Neural cell (in vitro differentiated cells): Measurements from ENCODE around the gene GMIP. TPM values are rescaled to one million over a fixed set of nuclear protein-coding genes. Genes with fewer than 3 reads are reported as not detected.

Source experiments
- H2AFZ ChIP-seq: fragments of 200-600, 300-800 bp; sonication (generic), shearing (Covaris generic); 2 replicates; pipeline ENCODE4 v1.6.0; 2014; ENCODE audit warnings: low read depth, mild to moderate bottlenecking, antibody characterized with exemption, low read length, moderate library complexity
- H3F3A ChIP-seq: fragments of 200-600 bp; shearing (Covaris generic); 2 replicates; pipeline ENCODE4 v1.6.1; 2016; ENCODE audit warnings: mild to moderate bottlenecking, moderate library complexity, mixed read lengths, antibody characterized with exemption, low read length; ENCODE audit not compliant: insufficient read depth, poor library complexity, severe bottlenecking
- H3K27ac ChIP-seq: fragments of 200-600, 300-800 bp; sonication (generic), shearing (Covaris generic); 2 replicates; pipeline ENCODE4 v1.5.1; 2014; ENCODE audit warnings: mild to moderate bottlenecking, low read length, moderate library complexity
- H3K27me3 ChIP-seq: fragments of 300-800, 200-600 bp; sonication (generic), shearing (Covaris generic); 2 replicates; pipeline ENCODE4 v1.6.0; 2014; ENCODE audit warnings: mild to moderate bottlenecking, low read depth, low read length, moderate library complexity; ENCODE audit not compliant: insufficient read depth
- H3K36me3 ChIP-seq: fragments of 300-800, 200-600 bp; sonication (generic), shearing (Covaris generic); 2 replicates; pipeline ENCODE4 v1.5.1; 2014; ENCODE audit warnings: mild to moderate bottlenecking, antibody characterized with exemption, low read length, moderate library complexity; ENCODE audit not compliant: insufficient read depth
- H3K4me2 ChIP-seq: fragments of 300-800, 200-600 bp; sonication (generic), shearing (Covaris generic); 2 replicates; pipeline ENCODE4 v1.6.0; 2014; ENCODE audit warnings: mild to moderate bottlenecking, low read length
- H3K4me3 ChIP-seq: fragments of 300-800, 200-600 bp; sonication (generic), shearing (Covaris generic); 2 replicates; pipeline ENCODE4 v1.5.1; 2014; ENCODE audit warnings: mild to moderate bottlenecking, low read length, moderate library complexity
- H3K79me2 ChIP-seq: fragments of 200-600 bp; shearing (Covaris generic); replicated peaks from 2 replicates; pipeline ENCODE4 v1.6.0; 2014; ENCODE audit warnings: mild to moderate bottlenecking, low read length, moderate library complexity; ENCODE audit not compliant: insufficient read depth
- H3K9ac ChIP-seq: fragments of 300-800, 200-600 bp; sonication (generic), shearing (Covaris generic); 2 replicates; pipeline ENCODE4 v1.6.1; 2016; ENCODE audit warnings: mild to moderate bottlenecking, low read length, mixed read lengths
- H3K9me2 ChIP-seq: fragments of 200-600 bp; shearing (Covaris generic); 2 replicates; pipeline ENCODE4 v1.6.1; 2016; ENCODE audit warnings: mild to moderate bottlenecking, low read length, mixed read lengths; ENCODE audit not compliant: insufficient read depth
- H3K9me3 ChIP-seq: fragments of 200-600, 300-800 bp; sonication (generic), shearing (Covaris generic); 2 replicates; pipeline ENCODE4 v1.6.1; 2016; ENCODE audit warnings: mild to moderate bottlenecking, mixed run types, low read length, moderate library complexity, mixed read lengths
- H4K20me1 ChIP-seq: fragments of 200-600 bp; shearing (Covaris generic); 2 replicates; pipeline ENCODE4 v1.6.1; 2016; ENCODE audit warnings: mild to moderate bottlenecking, mixed run types; ENCODE audit not compliant: insufficient read depth
- CTCF ChIP-seq: fragments of 450-650 bp; IDR thresholded peaks from 2 replicates; pipeline ENCODE4 v1.5.1; 2014; ENCODE audit warnings: antibody characterized with exemption, mild to moderate bottlenecking, moderate library complexity; ENCODE audit not compliant: poor library complexity, severe bottlenecking
- EP300 ChIP-seq: fragments of 450-650 bp; conservative IDR thresholded peaks from 2 replicates; pipeline ENCODE4 v1.6.1; 2014; ENCODE audit warnings: antibody characterized with exemption, mild to moderate bottlenecking, moderate library complexity; ENCODE audit not compliant: poor library complexity, severe bottlenecking
- EZH2 ChIP-seq: fragments of 200-600, 300-800 bp; shearing (Covaris generic), sonication (generic); IDR thresholded peaks from 2 replicates; pipeline ENCODE4 v1.6.1; 2014; ENCODE audit warnings: antibody characterized with exemption, low read length, borderline replicate concordance, mild to moderate bottlenecking; ENCODE audit not compliant: insufficient read depth, poor library complexity, severe bottlenecking
- MXI1 ChIP-seq: fragments of 450-650 bp; conservative IDR thresholded peaks from 2 replicates; pipeline ENCODE4 v1.6.1; 2014; ENCODE audit warnings: antibody characterized with exemption, mild to moderate bottlenecking; ENCODE audit not compliant: poor library complexity, severe bottlenecking
- POLR2AphosphoS5 ChIP-seq: IDR thresholded peaks from 2 replicates; pipeline ENCODE4 v1.6.1; 2012
- RAD21 ChIP-seq: fragments of 450-650 bp; conservative IDR thresholded peaks from 2 replicates; pipeline ENCODE4 v1.6.1; 2014; ENCODE audit warnings: antibody characterized with exemption, mild to moderate bottlenecking, moderate library complexity
- REST ChIP-seq: IDR thresholded peaks from 2 replicates; pipeline ENCODE4 v1.6.1; 2012; ENCODE audit warnings: borderline replicate concordance
- SMC3 ChIP-seq: fragments of 450-650 bp; conservative IDR thresholded peaks from 2 replicates; pipeline ENCODE4 v1.6.1; 2014; ENCODE audit warnings: antibody characterized with exemption, mild to moderate bottlenecking, moderate library complexity; ENCODE audit not compliant: poor library complexity
- TAF1 ChIP-seq: IDR thresholded peaks from 2 replicates; pipeline ENCODE4 v1.6.1; 2012; ENCODE audit warnings: low read depth
- polyA plus RNA-seq: library from polyadenylated mRNA; depleted of rRNA; stranded (reverse); fragments of >200 nt; gene quantifications from 2 replicates; pipeline ENCODE4 v1.2.3, GENCODE V29; 2014

The GMIP gene
- polyA plus RNA-seq, 1 donor from 2014 or later, result 18.4 TPM

- Histone ChIP-seq H3K9me2 (no peaks in the 10 kb centered on the region), H3K27me3 (no peaks in the 10 kb centered on the region), H3K9ac (no peak overlapping the region), H3K9me3 (no peaks in the 10 kb centered on the region), H3K79me2 (no peaks in the 10 kb centered on the region), H3K4me2 (no peak overlapping the region), H3K4me3 (no peak overlapping the region), H3K27ac (no peak overlapping the region), H4K20me1 (no peaks in the 10 kb centered on the region), H3F3A (no peaks in the 10 kb centered on the region), H3K36me3 (no peaks in the 10 kb centered on the region), H2AFZ (no peak overlapping the region)
- TF ChIP-seq MXI1 (no peak), REST (no peak), SMC3 (no peak), CTCF (no peak), RAD21 (no peak), TAF1 (no peak), EZH2 (no peak), EP300 (no peak)
Measured at GRCh38 chr19:19635313-19635702, 8.1 kb downstream of the GMIP start.

GRCh38 chr19:19634516-19635312, 8.7 kb downstream of the GMIP start:
- H3K4me3 ChIP-seq, result no peak overlapping the region
- H3K9me3 ChIP-seq, result no peaks in the 10 kb centered on the region
- no peak overlapping the region for H3K27ac ChIP-seq
- no peaks in the 10 kb centered on the region for H3K27me3 ChIP-seq
- no peaks in the 10 kb centered on the region for H3K36me3 ChIP-seq
- no peak overlapping the region for H2AFZ ChIP-seq
- no peaks in the 10 kb centered on the region for H3K79me2 ChIP-seq
- TF ChIP-seq REST, result no peak
- no peak for TF ChIP-seq CTCF
- no peak for TF ChIP-seq EZH2
- no peak for TF ChIP-seq MXI1
- TF ChIP-seq EP300, result no peak
- no peak for TF ChIP-seq POLR2AphosphoS5
- TF ChIP-seq TAF1, result no peak
- TF ChIP-seq RAD21, result no peak
- TF ChIP-seq SMC3, result no peak
- no peaks in the 10 kb centered on the region for H4K20me1 ChIP-seq
- H3K9ac ChIP-seq, result no peak overlapping the region
- no peaks in the 10 kb centered on the region for H3K9me2 ChIP-seq
- H3K4me2 ChIP-seq, result no peak overlapping the region
- H3F3A ChIP-seq, result no peaks in the 10 kb centered on the region
